ENCODE results near the gene DHX8. TPM values are rescaled to one million over a fixed set of nuclear protein-coding genes. Genes with fewer than 3 reads are reported as not detected.
A peak's percentile ranks its signal among the peaks of the same experiment; 100 is the strongest.
"Not testable (repeated sequence)": the region's sequence is repeated elsewhere in the genome, so short reads cannot be mapped to it uniquely, and the experiment has no call there.

DHX8 gene
- 13.7 TPM for total RNA-seq

- peak; percentile 94 for ATAC-seq
- peak; percentile 98 for DNase-seq (ENCODE audit: low spot score)
These were observed at the start of gene DHX8 for GRCh38 chr17:43483674-43484551. DHX8 (plus strand) TSS chr17:43483975; CDS start chr17:43484038, 63 bp downstream.

- ATAC-seq = peak; percentile 72
- DNase-seq (ENCODE audit: low spot score) = no peak
These were observed 48.9 kb upstream of the DHX8 start for GRCh38 chr17:43434902-43435319.

- DNase-seq (ENCODE audit: low spot score) = no peak
- ATAC-seq = no peak
These were observed 46.0 kb upstream of the DHX8 start for GRCh38 chr17:43437756-43438155.

GRCh38 chr17:43438626-43439025 lies 45.1 kb upstream of the DHX8 start:
- DNase-seq (ENCODE audit: low spot score) (no peak), ATAC-seq (no peak)

- no peak for ATAC-seq
- DNase-seq (ENCODE audit: low spot score) = no peak
These were observed 44.7 kb upstream of the DHX8 start for GRCh38 chr17:43439041-43439440.

- DNase-seq (ENCODE audit: low spot score) (no peak), ATAC-seq (no peak)
These were observed 41.1 kb upstream of the DHX8 start for GRCh38 chr17:43442711-43443110.

- DNase-seq (ENCODE audit: low spot score) (no peak), ATAC-seq (no peak)
These were observed 40.4 kb upstream of the DHX8 start for GRCh38 chr17:43443381-43443780.

- ATAC-seq = peak; percentile 78
- peak; percentile 74 for DNase-seq (ENCODE audit: low spot score)
These were observed 39.4 kb upstream of the DHX8 start for GRCh38 chr17:43444223-43445008.

GRCh38 chr17:43445009-43445589 lies 38.7 kb upstream of the DHX8 start:
- DNase-seq (ENCODE audit: low spot score) = no peak
- peak; percentile 47 for ATAC-seq

- DNase-seq (ENCODE audit: low spot score) (no peak), ATAC-seq (no peak)
These were observed 37.0 kb upstream of the DHX8 start for GRCh38 chr17:43446773-43447172.

GRCh38 chr17:43448720-43449469 lies 34.9 kb upstream of the DHX8 start:
- DNase-seq (ENCODE audit: low spot score) (no peak), ATAC-seq (peak; percentile 21)

- ATAC-seq (peak; percentile 77), DNase-seq (ENCODE audit: low spot score) (peak; percentile 78)
These were observed 34.1 kb upstream of the DHX8 start for GRCh38 chr17:43449470-43450248.

- DNase-seq (ENCODE audit: low spot score); ATAC-seq: not testable (repeated sequence)
These were observed 33.0 kb upstream of the DHX8 start for GRCh38 chr17:43450791-43451190.

- not testable (repeated sequence) for DNase-seq (ENCODE audit: low spot score); ATAC-seq
These were observed 32.0 kb upstream of the DHX8 start for GRCh38 chr17:43451741-43452140.

GRCh38 chr17:43453331-43453812 lies 30.4 kb upstream of the DHX8 start:
- no peak for ATAC-seq

GRCh38 chr17:43454868-43455267 lies 28.9 kb upstream of the DHX8 start:
- ATAC-seq = no peak
- no peak for DNase-seq (ENCODE audit: low spot score)

More at GRCh38 chr17:43453331-43453812, 30.4 kb upstream of the DHX8 start:
- no peak for DNase-seq (ENCODE audit: low spot score)

GRCh38 chr17:43456029-43456428 lies 27.7 kb upstream of the DHX8 start:
- ATAC-seq (no peak), DNase-seq (ENCODE audit: low spot score) (no peak)

GRCh38 chr17:43456661-43457361 lies 27.0 kb upstream of the DHX8 start:
- DNase-seq (ENCODE audit: low spot score) = peak; percentile 86

GRCh38 chr17:43457362-43457692 lies 26.4 kb upstream of the DHX8 start:
- ATAC-seq = no peak
- DNase-seq (ENCODE audit: low spot score) = no peak

More at GRCh38 chr17:43456661-43457361, 27.0 kb upstream of the DHX8 start:
- peak; percentile 90 for ATAC-seq

Measured in left lobe of liver (tissue), 2 donors.